Measurements from ENCODE around the gene BANK1.

The BANK1 gene

GRCh38 chr4:102042871-102043802 is 252.6 kb downstream of the BANK1 start:
- DNase-seq = no peak

- DNase-seq = no peak
These were observed 257.1 kb downstream of the BANK1 start for GRCh38 chr4:102047616-102048015.

GRCh38 chr4:102055805-102056204 is 265.3 kb downstream of the BANK1 start:
- DNase-seq = no peak

GRCh38 chr4:102057122-102057521 is 266.6 kb downstream of the BANK1 start:
- no peak for DNase-seq

- no peak for DNase-seq
These were observed 270.6 kb downstream of the BANK1 start for GRCh38 chr4:102061133-102061532.

- no peak for DNase-seq
These were observed 274.4 kb downstream of the BANK1 start for GRCh38 chr4:102064747-102065442.

- no peak for DNase-seq
These were observed 286.1 kb downstream of the BANK1 start for GRCh38 chr4:102076622-102077021.

GRCh38 chr4:102080184-102080583 is 289.7 kb downstream of the BANK1 start:
- no peak for DNase-seq

- no peak for DNase-seq
These were observed 299.5 kb downstream of the BANK1 start for GRCh38 chr4:102089850-102090621.

GRCh38 chr4:102091656-102092055 is 301.1 kb downstream of the BANK1 start:
- no peak for DNase-seq

- no peak for DNase-seq
These were observed 304.0 kb downstream of the BANK1 start for GRCh38 chr4:102094481-102094880.

- no peak for DNase-seq
These were observed 312.8 kb downstream of the BANK1 start for GRCh38 chr4:102103368-102103767.

GRCh38 chr4:102104278-102104677 is 313.7 kb downstream of the BANK1 start:
- no peak for DNase-seq

- DNase-seq = no peak
These were observed 315.5 kb downstream of the BANK1 start for GRCh38 chr4:102105983-102106382.

- DNase-seq = no peak
These were observed 323.6 kb downstream of the BANK1 start for GRCh38 chr4:102114118-102114630.

GRCh38 chr4:102116121-102116520 is 325.6 kb downstream of the BANK1 start:
- DNase-seq = no peak

GRCh38 chr4:102120846-102121245 is 330.3 kb downstream of the BANK1 start:
- DNase-seq = no peak
